Measurements from ENCODE around the gene BRI3BP.

BRI3BP gene

DNA sequence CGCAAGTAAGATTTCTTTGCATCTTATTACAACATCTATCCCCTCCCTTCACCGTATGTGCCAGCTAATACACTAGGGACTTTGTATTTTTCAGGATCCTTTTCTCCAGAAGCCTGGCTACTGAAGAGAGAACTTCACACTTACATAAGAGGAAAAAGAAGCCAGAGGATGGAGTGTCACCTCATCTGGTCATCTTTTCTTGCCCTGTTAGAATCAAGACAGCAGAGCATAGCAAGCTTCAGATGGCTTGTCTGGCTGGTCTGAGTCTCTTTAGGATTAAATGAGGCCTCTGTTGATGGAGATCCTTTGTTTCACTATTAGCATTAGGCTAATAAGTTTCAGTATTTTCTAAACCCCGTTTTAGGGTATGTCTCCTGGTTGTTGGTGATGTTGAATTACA is 57.4 kb downstream of the BRI3BP start:
- H3K9me3 ChIP-seq (ENCODE audit: control insufficient read depth, low read length) = no peaks in the 10 kb centered on the region
- no peaks in the 10 kb centered on the region for H3K79me1 ChIP-seq (replicated peaks; ENCODE audit: low read length, poor library complexity, severe bottlenecking)
- H3K4me3 ChIP-seq (ENCODE audit: insufficient read depth in 1 of 2, low read depth in 1 of 2, low read length in 2 of 2) = no peak overlapping the region
- H2AK5ac ChIP-seq (ENCODE audit: low read length, severe bottlenecking) = no peak overlapping the region
- H3K4ac ChIP-seq (ENCODE audit: low read depth in 1 of 2, low read length in 2 of 2) = no peak overlapping the region
- no peak overlapping the region for H4K8ac ChIP-seq (ENCODE audit: low read length)
- H3K14ac ChIP-seq (ENCODE audit: low read length in 2 of 2) = no peak overlapping the region
- H4K91ac ChIP-seq (ENCODE audit: low read length) = no peak overlapping the region
- no peak overlapping the region for H2BK15ac ChIP-seq (ENCODE audit: low read depth, poor library complexity, severe bottlenecking)
- no peak overlapping the region for H3K27ac ChIP-seq (ENCODE audit: low read length, poor library complexity, severe bottlenecking)
- no peak overlapping the region for H3K23ac ChIP-seq (ENCODE audit: low read length in 2 of 2)
- no peak for DNase-seq
- peaks cover 3% of the 10 kb centered on the region for H3K4me1 ChIP-seq (ENCODE audit: control insufficient read depth, insufficient read depth, low read depth, low read length)
- no peak overlapping the region for H3K9ac ChIP-seq (ENCODE audit: low read length)
- H2BK120ac ChIP-seq (ENCODE audit: low read depth, low read length) = no peak overlapping the region
- 92% methylated on average over 3 of the region's 3 CpGs for whole genome bisulfite sequencing
- no peak overlapping the region for H3K4me2 ChIP-seq (ENCODE audit: low read length, poor library complexity, severe bottlenecking)
- H2BK12ac ChIP-seq (ENCODE audit: low read length in 2 of 2) = no peak overlapping the region
- H3K27me3 ChIP-seq (ENCODE audit: control insufficient read depth in 1 of 2, insufficient read depth in 1 of 2, low read length in 2 of 2) = no peaks in the 10 kb centered on the region
- no peak overlapping the region for H3K18ac ChIP-seq (ENCODE audit: low read depth in 1 of 2, low read length in 2 of 2)
- H2AFZ ChIP-seq (ENCODE audit: low read depth, low read length) = no peak overlapping the region
- no peak overlapping the region for H2BK5ac ChIP-seq (ENCODE audit: low read depth, low read length, poor library complexity, severe bottlenecking)
- no peaks in the 10 kb centered on the region for H3K36me3 ChIP-seq (ENCODE audit: control insufficient read depth in 1 of 2, insufficient read depth in 2 of 2, low read depth in 1 of 2, low read length in 2 of 2)

DNA sequence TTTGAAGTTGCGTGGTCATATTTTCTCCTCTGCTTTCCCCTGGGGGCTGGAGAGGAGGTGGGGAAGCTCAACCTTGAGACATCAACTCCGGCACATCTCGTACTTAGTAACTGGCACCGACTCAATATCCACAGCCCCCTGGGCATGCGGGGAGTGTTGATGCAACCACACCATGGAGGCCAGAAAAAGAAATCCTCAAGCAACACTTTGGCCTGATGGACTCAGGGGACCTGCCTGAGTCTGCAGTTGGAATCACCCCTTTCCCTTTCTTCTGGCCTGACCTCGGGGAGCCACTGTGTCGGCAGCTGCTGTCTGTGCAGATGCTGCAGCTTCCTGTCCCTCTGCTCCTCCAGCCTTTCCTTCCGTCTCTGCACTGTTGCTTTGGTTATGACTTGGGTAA is 60.4 kb downstream of the BRI3BP start:
- Histone ChIP-seq H3K14ac (ENCODE audit: low read length in 2 of 2) (no peak overlapping the region), H3K27ac (ENCODE audit: low read length, poor library complexity, severe bottlenecking) (no peak overlapping the region), H3K4me1 (ENCODE audit: control insufficient read depth, insufficient read depth, low read depth, low read length) (peaks cover 6% of the 10 kb centered on the region), H3K4me3 (ENCODE audit: insufficient read depth in 1 of 2, low read depth in 1 of 2, low read length in 2 of 2) (no peak overlapping the region), H3K18ac (ENCODE audit: low read depth in 1 of 2, low read length in 2 of 2) (no peak overlapping the region), H2AK5ac (ENCODE audit: low read length, severe bottlenecking) (no peak overlapping the region), H3K36me3 (ENCODE audit: control insufficient read depth in 1 of 2, insufficient read depth in 2 of 2, low read depth in 1 of 2, low read length in 2 of 2) (no peaks in the 10 kb centered on the region), H3K9ac (ENCODE audit: low read length) (no peak overlapping the region), H4K91ac (ENCODE audit: low read length) (no peak overlapping the region), H3K4ac (ENCODE audit: low read depth in 1 of 2, low read length in 2 of 2) (no peak overlapping the region), H2BK120ac (ENCODE audit: low read depth, low read length) (no peak overlapping the region), H4K8ac (ENCODE audit: low read length) (no peak overlapping the region), H2BK12ac (ENCODE audit: low read length in 2 of 2) (no peak overlapping the region), H3K23ac (ENCODE audit: low read length in 2 of 2) (no peak overlapping the region), H3K79me1 (replicated peaks; ENCODE audit: low read length, poor library complexity, severe bottlenecking) (no peaks in the 10 kb centered on the region), H3K27me3 (ENCODE audit: control insufficient read depth in 1 of 2, insufficient read depth in 1 of 2, low read length in 2 of 2) (no peaks in the 10 kb centered on the region), H2BK5ac (ENCODE audit: low read depth, low read length, poor library complexity, severe bottlenecking) (no peak overlapping the region), H3K4me2 (ENCODE audit: low read length, poor library complexity, severe bottlenecking) (no peak overlapping the region), H2AFZ (ENCODE audit: low read depth, low read length) (no peak overlapping the region), H3K9me3 (ENCODE audit: control insufficient read depth, low read length) (no peaks in the 10 kb centered on the region), H2BK15ac (ENCODE audit: low read depth, poor library complexity, severe bottlenecking) (no peak overlapping the region)
- WGBS = 90% methylated on average over 8 of the region's 8 CpGs
- no peak for DNase-seq

DNA sequence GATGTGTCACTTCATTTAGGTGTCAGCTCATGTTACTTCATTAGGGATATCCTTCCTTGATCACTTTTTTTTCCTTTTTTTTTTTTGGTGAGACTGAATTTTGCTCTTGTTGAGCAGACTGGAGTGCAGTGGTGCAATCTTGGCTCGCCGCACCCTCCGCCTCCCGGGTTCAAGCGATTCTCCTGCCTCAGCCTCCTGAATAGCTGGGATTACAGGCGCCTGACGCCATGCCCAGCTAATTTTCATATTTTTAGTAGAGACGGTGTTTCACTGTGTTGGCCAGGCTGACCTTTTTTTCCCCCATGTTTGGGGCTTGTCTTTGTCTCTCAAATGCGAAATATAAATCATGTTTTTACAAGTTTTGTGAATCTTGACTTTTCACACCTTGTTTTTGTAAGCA is 62.1 kb downstream of the BRI3BP start:
- Histone ChIP-seq H3K36me3 (ENCODE audit: control insufficient read depth in 1 of 2, insufficient read depth in 2 of 2, low read depth in 1 of 2, low read length in 2 of 2) (no peaks in the 10 kb centered on the region), H3K9ac (ENCODE audit: low read length) (no peak overlapping the region), H2BK5ac (ENCODE audit: low read depth, low read length, poor library complexity, severe bottlenecking) (no peak overlapping the region), H2BK120ac (ENCODE audit: low read depth, low read length) (no peak overlapping the region), H4K8ac (ENCODE audit: low read length) (no peak overlapping the region), H2BK15ac (ENCODE audit: low read depth, poor library complexity, severe bottlenecking) (no peak overlapping the region), H3K27ac (ENCODE audit: low read length, poor library complexity, severe bottlenecking) (no peak overlapping the region), H3K23ac (ENCODE audit: low read length in 2 of 2) (no peak overlapping the region), H4K91ac (ENCODE audit: low read length) (no peak overlapping the region), H3K14ac (ENCODE audit: low read length in 2 of 2) (no peak overlapping the region), H3K4me1 (ENCODE audit: control insufficient read depth, insufficient read depth, low read depth, low read length) (peaks cover 4% of the 10 kb centered on the region), H3K9me3 (ENCODE audit: control insufficient read depth, low read length) (no peaks in the 10 kb centered on the region), H3K18ac (ENCODE audit: low read depth in 1 of 2, low read length in 2 of 2) (no peak overlapping the region), H3K4ac (ENCODE audit: low read depth in 1 of 2, low read length in 2 of 2) (no peak overlapping the region), H2AK5ac (ENCODE audit: low read length, severe bottlenecking) (no peak overlapping the region), H3K79me1 (replicated peaks; ENCODE audit: low read length, poor library complexity, severe bottlenecking) (no peaks in the 10 kb centered on the region), H3K4me2 (ENCODE audit: low read length, poor library complexity, severe bottlenecking) (no peak overlapping the region), H2BK12ac (ENCODE audit: low read length in 2 of 2) (no peak overlapping the region), H3K4me3 (ENCODE audit: insufficient read depth in 1 of 2, low read depth in 1 of 2, low read length in 2 of 2) (no peak overlapping the region), H3K27me3 (ENCODE audit: control insufficient read depth in 1 of 2, insufficient read depth in 1 of 2, low read length in 2 of 2) (no peaks in the 10 kb centered on the region), H2AFZ (ENCODE audit: low read depth, low read length) (no peak overlapping the region)
- no peak for DNase-seq
- 91% methylated on average over 8 of the region's 9 CpGs for WGBS

DNA sequence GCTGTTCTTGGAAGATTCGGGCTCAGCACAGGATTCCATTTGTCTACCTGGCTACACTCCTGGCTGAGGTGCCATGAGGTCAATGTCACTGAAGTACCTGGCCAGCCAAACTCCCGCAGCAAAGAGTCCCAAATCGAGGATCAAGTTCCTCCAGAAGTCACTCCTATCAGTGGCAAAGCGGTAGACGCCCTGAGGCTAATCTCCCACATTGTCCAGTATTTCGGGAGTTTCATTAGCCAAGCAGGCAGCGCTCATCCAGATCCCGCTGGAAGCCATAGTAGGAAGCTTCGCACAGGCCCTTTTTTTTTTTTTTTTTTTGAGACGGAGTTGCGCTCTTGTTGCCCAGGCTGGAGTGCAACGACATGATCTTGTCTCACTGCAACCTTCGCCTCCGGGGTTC is 62.9 kb downstream of the BRI3BP start:
- Histone ChIP-seq H3K14ac (ENCODE audit: low read length in 2 of 2) (no peak overlapping the region), H3K4me2 (ENCODE audit: low read length, poor library complexity, severe bottlenecking) (no peak overlapping the region), H3K4me3 (ENCODE audit: insufficient read depth in 1 of 2, low read depth in 1 of 2, low read length in 2 of 2) (no peak overlapping the region), H3K9ac (ENCODE audit: low read length) (no peak overlapping the region), H3K27me3 (ENCODE audit: control insufficient read depth in 1 of 2, insufficient read depth in 1 of 2, low read length in 2 of 2) (no peaks in the 10 kb centered on the region), H3K4ac (ENCODE audit: low read depth in 1 of 2, low read length in 2 of 2) (no peak overlapping the region), H2AK5ac (ENCODE audit: low read length, severe bottlenecking) (no peak overlapping the region), H3K4me1 (ENCODE audit: control insufficient read depth, insufficient read depth, low read depth, low read length) (peaks cover 4% of the 10 kb centered on the region), H3K9me3 (ENCODE audit: control insufficient read depth, low read length) (no peaks in the 10 kb centered on the region), H3K27ac (ENCODE audit: low read length, poor library complexity, severe bottlenecking) (no peak overlapping the region), H3K79me1 (replicated peaks; ENCODE audit: low read length, poor library complexity, severe bottlenecking) (no peaks in the 10 kb centered on the region), H4K8ac (ENCODE audit: low read length) (no peak overlapping the region), H2BK120ac (ENCODE audit: low read depth, low read length) (no peak overlapping the region), H2AFZ (ENCODE audit: low read depth, low read length) (no peak overlapping the region), H3K23ac (ENCODE audit: low read length in 2 of 2) (no peak overlapping the region), H2BK12ac (ENCODE audit: low read length in 2 of 2) (no peak overlapping the region), H3K36me3 (ENCODE audit: control insufficient read depth in 1 of 2, insufficient read depth in 2 of 2, low read depth in 1 of 2, low read length in 2 of 2) (no peaks in the 10 kb centered on the region), H3K18ac (ENCODE audit: low read depth in 1 of 2, low read length in 2 of 2) (no peak overlapping the region), H4K91ac (ENCODE audit: low read length) (no peak overlapping the region), H2BK5ac (ENCODE audit: low read depth, low read length, poor library complexity, severe bottlenecking) (no peak overlapping the region), H2BK15ac (ENCODE audit: low read depth, poor library complexity, severe bottlenecking) (no peak overlapping the region)
- DNase-seq = no peak
- 93% methylated on average over 12 of the region's 14 CpGs for WGBS
